ENCODE results near the gene NAGLU. TPM values are rescaled to one million over a fixed set of nuclear protein-coding genes. Genes with fewer than 3 reads are reported as not detected.
"Not testable (repeated sequence)": the region's sequence is repeated elsewhere in the genome, so short reads cannot be mapped to it uniquely, and the experiment has no call there.

NAGLU gene
- total RNA-seq, 1 experiment from 2014 or later = 30.6 TPM

DNA sequence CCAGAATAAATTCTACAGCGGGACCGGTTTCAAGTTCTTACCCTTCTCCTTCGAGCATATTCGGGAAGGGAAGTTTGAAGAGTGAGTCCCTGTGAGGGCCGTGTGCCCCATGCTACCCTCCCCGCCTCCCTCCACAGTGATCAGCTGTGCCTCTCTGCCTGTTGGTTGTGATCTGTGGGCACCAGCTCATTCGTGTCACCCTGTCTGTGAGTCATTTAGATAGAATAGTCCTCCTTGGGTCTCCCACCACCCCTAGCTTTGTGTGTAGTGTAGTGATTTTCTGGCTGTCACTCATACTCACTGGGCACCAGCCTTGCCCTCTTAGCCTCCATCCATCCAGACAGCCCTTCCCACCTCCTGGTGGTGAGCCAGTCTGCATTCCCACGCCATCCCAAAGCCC is 15.0 kb upstream of the NAGLU start:
- peak; percentile 39 for DNase-seq (ENCODE audit: low read depth)

- DNase-seq (ENCODE audit: low read depth) = no peak
Measured at GRCh38 chr17:42521666-42522262, 14.3 kb upstream of the NAGLU start.

- DNase-seq (ENCODE audit: low read depth) = no peak
Measured at GRCh38 chr17:42522263-42522790, 13.7 kb upstream of the NAGLU start.

GRCh38 chr17:42522798-42523278 is 13.2 kb upstream of the NAGLU start:
- DNase-seq (ENCODE audit: low read depth) = no peak

DNA sequence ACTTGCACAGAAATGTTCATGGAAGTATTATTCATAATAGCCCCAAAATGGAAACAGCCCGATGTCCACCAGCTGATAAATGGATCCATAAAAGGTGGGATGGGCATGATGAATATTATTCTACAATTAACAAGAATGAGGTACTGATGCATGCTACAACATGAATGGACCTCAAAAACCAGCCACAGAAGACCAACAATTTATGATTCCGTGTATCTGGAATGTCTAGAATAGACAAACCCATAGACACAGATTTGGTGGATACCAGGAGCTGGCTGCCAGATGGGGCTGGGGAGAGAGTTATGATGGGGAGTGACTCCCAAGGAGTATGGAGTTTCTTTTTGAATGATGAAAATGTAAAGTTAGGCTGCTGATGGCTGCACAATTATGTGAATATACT is 10.8 kb upstream of the NAGLU start:
- DNase-seq (ENCODE audit: low read depth) = peak; percentile 39

DNA sequence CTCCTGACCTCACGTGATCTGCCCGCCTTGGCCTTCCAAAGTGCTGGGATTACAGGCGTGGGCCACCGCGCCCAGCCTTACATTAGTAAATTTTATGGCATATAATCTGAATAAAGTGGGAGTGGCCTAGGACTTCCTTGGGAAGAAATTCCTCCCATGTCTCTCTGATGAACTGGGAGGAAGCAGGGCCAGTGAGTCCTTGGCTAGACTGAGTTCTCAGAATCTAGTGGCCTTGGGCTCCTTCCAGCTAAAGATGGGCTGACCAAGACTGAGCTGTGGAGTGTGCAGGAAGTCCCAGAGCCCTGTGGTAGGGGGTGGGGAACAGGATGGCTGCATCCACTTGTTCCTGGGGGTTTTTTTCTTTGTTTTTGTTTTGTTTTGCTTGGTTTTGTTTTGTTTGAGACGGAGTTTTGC is 10.0 kb upstream of the NAGLU start:
- peak; percentile 62 for DNase-seq (ENCODE audit: low read depth)

DNA sequence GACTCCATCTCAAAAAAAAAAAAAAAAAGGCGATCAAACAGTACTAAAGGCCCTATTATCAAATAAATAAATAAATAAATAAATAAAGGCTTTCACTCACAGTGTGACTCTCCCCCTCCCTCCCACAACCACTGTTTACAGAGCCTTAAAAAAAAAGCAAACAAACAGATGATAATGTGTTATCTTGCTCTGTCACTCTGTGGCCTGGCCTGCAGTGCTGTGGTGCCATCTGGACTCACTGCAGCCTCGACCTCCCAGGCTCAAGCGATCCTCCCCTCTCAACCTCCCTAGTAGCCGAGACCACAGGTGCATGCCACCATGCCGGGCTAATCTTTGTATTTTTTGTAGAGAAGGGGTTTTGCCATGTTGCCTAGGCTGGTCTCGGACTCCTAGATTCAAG is 8.1 kb upstream of the NAGLU start:
- no peak for DNase-seq (ENCODE audit: low read depth)

- DNase-seq (ENCODE audit: low read depth) = no peak
Measured at GRCh38 chr17:42529061-42529460, 7.0 kb upstream of the NAGLU start.

DNA sequence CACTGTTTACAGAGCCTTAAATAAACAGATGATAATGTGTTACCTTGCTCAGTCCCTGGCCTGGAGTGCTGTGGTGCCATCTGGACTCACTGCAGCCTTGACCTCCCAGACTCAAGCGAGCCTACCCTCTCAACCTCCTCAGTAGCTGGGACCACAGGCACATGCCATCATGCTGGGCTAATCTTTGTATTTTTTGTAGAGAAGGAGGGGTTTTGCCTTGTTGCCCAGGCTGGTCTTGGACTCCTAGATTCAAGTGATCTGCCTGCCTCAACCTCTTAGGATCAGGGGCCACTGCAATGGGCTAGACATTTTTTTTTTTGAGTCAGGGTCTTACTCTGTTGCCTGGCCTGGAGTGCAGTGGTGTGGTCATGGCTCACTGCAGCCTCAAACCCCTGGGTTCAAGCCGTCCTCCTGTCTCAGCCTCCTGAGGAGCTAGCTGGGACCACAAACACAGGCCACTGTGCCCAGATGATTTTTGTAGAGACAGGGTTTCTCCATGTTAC is 5.0 kb upstream of the NAGLU start:
- DNase-seq (ENCODE audit: low read depth) = no peak

- DNase-seq (ENCODE audit: low read depth) = no peak
Measured at GRCh38 chr17:42531455-42532354, 4.3 kb upstream of the NAGLU start.

DNA sequence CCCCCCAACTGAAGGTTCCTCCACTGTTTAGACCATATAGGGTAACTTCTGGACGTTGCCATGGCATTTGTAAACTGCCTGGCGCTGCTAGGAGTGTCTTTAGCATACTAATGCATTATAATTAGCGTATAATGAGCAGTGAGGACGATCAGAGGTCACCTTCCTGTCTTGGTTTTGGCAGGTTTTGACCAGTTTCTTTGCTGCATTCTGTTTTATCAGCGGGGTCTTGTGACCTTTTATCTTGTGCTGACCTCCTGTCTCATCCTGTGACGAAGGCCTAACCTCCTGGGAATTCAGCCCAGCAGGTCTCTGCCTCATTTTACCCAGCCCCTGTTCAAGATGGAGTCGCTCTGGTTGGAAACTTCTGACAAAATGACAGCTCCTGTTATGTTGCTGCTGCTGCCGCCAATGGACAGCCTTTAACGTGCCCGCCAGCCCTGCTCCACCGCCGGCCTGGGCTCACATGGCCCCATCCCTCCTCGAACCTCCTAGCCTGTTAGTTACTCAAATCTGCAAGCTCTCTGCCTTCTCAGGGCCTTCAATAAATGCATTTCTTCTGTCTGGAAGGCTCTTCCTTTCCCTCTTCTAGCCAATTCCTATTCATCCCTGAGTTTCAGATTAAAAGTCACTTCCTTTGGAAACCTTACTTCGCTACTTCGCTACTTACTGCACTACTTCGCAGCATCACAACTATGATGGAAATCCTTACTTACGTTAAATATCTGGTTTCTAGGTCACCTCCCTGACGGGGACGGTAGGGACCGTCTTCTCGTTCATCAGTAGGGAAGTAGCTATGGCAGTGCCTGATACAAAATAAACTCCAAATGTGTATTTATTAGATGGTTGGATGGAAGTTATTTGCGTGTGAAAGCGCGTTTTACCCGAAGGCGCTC is 640 bp upstream of the NAGLU start:
- DNase-seq (ENCODE audit: low read depth) = no peak

- peak; percentile 81 for DNase-seq (ENCODE audit: low read depth)
Measured at GRCh38 chr17:42536372-42537155, 523 bp downstream of the NAGLU start.

DNA sequence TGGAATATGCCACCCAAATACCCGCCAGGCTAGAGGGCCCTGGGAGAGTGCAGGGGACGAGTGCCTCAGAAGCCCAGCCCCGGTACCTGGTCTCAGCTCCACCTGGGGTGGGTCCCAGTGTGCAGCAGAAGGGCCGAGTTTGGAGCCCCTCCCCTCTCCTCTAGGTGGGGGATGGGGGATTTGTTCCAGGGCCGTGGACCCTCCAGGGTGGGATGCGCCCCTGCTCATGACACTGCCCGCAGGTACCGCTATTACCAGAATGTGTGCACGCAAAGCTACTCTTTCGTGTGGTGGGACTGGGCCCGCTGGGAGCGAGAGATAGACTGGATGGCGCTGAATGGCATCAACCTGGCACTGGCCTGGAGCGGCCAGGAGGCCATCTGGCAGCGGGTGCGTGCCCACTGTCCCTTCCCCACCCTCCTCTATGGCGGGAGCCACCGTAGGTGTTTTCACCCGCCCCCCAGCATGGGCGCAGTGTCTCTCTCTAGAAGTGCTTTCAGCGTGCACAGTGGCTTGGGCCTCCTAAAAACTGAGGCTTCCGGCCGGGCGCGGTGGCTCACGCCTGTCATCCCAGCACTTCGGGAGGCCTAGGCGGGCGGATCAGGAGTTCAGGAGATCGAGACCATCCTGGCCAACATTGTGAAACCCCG is 1.2 kb downstream of the NAGLU start:
- DNase-seq (ENCODE audit: low read depth) = no peak

DNA sequence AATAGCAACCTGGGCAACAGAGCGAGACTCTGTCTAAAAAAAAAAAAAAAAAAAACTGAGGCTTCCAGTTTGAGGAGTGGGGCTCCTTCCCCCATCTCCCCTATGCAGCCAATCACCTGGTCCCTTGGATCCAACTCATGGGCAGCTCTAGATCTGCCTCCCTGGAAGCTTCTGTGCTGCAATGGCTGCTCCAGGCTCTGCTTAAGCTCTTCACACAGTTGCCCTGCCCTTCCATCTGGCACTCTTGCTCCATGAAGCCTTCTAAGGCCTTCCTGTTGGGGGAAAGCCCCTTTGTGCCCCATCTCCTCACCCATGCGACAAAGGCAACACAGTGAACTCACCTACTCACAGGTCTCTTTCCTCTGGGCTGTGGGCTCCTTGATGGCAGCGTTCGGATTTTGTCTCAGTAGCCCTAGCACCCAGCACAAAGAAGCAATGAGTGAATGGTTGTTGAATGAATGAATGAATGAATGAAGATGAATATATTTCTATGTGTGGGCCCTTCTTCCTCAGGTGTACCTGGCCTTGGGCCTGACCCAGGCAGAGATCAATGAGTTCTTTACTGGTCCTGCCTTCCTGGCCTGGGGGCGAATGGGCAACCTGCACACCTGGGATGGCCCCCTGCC is 1.9 kb downstream of the NAGLU start:
- no peak for DNase-seq (ENCODE audit: low read depth)

DNA sequence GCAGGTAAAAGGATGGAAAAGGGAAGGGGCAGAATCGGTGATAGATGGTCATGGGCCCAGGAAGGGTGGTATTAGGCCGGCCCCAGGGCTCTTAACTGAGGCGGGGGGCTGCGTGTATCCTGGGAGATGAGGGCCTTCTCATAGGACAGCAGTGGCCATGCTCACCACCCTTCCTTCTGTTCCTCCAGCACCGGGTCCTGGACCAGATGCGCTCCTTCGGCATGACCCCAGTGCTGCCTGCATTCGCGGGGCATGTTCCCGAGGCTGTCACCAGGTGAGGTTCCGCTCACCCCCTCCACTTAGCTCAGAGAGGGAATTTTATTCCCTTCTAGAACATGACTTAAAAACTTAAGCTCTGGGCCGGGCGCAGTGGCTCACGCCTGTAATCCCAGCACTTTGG is 2.4 kb downstream of the NAGLU start:
- no peak for DNase-seq (ENCODE audit: low read depth)

DNA sequence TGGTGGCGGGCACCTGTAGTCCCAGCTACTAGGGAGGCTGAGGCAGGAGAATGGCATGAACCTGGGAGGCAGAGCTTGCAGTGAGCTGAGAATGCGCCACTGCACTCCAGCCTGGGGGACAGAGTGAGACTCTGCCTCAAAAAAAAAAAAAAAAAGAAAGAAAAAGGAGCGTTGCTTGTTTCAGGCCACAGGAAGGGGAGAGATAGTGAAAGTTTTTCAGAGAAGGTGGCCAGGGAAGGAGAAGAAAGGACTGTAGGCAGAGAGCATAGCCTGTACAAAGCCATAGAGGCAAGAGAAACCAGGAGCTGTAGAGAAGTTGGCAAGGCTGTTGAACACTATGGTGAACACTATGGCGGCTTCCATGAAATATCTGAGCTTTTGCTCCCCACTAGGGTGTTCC is 4.5 kb downstream of the NAGLU start:
- not testable (repeated sequence) for DNase-seq (ENCODE audit: low read depth)

GRCh38 chr17:42541041-42541833 is 5.2 kb downstream of the NAGLU start:
- DNase-seq (ENCODE audit: low read depth) = peak; percentile 70
